ENCODE measurements around the gene CCDC178. TPM values are rescaled to one million over a fixed set of nuclear protein-coding genes. Genes with fewer than 3 reads are reported as not detected.

The CCDC178 gene
- total RNA-seq, 1 donor from 2014 or later: not detected

DNA sequence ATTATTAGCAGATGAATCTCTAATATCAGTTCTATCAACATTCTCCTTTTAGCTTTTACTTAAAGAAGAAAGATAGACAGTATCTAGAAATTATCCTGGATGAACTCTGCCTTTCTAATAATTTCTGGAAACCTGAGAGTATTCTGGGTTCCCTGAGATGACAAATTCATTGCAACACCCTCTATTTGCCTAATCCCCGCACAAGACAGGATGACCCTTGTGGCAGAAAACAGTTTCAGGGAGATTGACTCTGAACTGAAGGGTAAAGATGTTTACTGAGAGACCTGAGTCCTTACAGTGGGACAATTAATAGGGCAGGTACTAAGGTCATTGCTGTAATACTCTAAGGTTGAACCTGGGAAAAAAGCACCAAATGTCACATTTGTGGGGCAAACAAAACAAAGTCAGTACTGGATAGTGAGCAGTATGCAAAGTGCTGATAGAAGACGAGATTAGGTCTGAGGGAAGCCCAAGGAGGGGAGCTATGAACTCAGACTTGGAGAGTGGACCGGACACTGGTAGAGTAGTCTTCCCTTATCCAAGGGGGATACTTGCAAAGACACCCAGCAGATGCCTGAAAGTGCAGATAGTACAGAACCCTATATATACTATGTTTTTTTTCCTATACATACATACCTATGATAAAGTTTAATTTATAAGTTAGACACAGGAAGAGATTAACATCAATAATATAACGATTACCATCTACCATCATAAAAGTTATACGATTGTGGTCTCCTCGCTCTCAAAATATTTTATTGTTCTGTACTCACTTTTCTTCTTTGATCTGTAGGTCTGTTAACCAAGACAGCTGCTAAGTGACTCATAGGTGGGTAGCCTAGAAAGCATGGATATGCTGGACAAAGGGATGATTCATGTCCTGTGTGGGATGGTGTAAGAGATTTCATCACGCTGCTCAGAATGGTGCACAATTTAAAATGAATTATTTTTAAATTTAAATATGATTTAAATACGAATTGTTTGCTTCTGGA lies 519.4 kb downstream of the CCDC178 start:
- intact Hi-C loops (cut with micrococcal nuclease): no loop called here

DNA sequence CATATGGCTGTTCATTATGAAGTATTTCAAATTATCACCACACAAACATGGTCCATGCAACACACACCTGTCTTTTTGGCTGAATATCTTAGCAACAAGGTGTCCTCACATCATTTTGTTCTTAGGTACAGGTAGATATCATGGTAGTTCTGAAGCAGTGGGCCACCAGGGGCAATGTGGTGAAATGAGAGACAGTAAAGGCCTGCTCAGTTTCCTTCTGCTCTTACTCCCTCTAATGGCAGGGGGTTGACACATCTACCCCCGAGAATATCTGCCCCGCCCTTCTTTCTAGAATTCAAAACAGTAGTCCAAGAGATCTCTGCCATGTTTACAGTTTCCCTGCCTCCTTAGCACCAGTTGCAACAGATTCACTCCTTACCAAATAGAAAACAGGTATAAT lies 520.7 kb downstream of the CCDC178 start:
- intact Hi-C loops (cut with micrococcal nuclease): no loop called here

DNA sequence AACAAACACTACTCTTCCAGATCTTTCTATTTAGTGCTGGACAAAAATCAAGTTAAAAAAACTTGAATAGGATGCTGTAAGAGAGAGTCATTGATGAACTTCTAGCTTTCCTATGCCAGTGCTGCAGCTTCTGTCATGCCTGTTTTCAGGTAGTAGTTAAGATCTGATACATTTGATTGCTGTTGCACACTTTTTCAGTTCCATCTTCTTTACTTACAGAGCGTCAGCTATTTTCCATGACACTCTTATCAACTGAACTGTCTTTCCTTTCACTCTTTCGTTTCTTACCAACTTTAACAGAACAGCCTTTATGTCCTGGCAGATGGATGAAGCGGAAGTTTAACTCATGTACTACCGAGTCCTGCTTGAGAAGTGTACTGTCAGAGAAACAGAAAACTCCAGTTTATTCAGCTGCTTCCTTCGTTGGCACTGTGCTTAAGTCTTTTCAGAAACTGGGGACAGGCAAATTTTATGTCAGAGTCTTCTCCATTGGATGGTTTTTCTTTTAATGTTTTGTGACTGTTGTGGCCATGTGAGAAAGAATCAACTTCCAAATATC lies 521.8 kb downstream of the CCDC178 start:
- intact Hi-C loops (cut with micrococcal nuclease): no loop called here

DNA sequence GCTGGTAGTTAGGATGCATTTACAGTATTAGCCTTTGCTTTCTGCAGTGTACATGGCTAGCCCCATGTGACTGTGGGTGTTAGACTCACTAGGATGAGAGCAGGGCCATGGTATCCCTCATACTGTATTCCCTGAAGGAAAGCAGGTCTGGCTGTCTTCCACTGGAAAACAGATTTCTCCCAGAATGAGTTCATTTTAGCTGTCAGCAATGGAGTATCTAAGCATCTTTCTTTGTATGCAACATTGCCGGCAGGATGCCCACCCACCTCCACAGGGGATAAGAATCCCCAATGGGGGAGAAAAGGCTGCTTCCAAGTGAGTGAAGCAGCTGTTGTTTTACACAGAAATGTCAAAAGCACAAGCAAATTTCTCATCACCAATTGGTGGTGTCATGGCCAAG lies 525.0 kb downstream of the CCDC178 start:
- intact Hi-C loops (cut with micrococcal nuclease): no loop called here

DNA sequence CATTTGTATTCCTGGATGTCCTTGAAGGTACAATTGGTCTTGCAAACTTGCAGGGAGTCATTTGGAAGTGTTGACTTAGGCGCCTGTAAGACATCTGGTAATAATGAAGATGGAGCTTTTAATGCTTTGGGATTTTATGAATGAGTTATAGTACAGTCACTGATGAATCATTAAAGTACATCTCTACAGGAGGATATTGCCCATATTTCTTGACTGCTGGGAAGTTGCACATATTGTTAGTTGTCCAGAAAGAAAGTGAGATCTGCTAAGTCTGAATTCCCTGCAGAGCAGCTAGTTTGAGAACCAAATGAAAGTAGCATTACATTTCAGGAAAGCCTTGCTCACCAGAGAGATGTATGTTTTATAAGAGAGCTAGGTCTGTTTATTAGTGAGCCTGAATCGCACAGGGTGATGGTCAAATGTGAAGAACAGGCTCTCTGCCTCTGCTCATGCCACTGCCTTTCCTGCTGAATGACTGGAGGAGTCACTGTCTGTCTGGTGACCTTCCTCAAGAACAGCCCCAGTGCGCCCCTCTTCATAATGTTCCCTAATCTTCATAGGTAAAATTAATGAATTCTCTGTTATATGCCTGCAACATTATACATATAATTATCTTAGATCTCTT lies 528.7 kb downstream of the CCDC178 start:
- intact Hi-C loops (cut with micrococcal nuclease): no loop called here

DNA sequence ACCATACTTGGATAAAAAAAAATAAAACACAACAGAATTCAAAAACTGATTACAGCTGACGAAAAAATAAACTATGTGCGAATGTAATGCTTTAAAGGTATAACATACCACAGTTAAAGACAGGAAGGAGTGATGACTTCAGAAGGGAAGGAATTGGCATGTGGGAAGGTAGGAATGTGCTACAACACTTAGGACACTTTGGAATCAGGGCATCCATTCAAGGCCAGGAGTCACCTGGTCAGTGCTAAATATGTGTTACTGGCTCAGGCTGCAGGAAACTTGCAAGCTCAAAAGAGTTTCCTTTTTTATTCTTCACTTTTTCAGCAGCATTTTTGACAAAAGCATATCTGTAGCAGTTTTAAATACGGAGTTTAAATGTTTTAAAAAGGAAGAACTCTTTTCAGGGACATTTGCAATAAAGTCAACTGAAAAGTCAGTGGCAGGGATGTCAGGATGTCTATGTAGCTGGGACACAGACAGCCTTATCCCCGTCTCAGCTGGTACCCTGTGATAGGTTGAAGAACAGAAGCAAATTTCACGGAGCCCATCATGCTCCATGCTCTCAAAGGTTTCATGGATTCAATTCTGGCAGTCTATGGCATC lies 529.7 kb downstream of the CCDC178 start:
- intact Hi-C loops (cut with micrococcal nuclease): no loop called here

DNA sequence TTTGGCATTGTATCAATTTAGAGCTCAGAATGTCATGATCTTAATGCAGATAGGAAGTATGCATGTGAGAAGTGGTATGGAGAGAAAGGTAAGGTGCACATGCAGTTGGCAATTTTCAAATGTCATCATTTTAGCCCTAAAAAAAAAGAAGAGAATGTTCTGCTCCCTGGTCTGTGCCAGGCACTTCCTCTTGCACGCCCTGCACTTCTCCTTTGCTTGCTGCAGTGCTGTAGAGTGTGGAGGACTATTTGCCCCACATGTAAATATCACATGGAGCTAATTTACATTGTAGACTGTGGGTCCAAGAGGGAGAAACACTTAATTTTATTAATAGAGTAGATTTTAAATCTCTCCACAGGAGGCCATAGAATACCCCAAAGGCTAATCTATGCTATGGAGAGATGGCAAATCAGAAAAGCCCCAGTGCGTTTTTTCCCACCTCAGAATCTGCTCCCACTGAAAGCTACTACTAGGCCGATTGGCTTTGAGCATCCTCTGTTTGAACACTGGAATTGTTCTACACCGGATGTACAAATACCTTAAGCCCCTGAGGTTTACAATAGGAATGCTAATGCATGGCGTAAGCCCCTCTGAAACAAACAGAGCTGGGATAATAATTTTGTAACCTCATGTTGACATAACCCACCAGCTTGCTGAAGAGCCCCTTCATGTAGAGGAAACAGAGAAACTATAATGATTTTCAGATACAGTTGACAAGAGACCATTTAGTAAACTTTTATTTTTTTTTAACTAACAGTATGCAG lies 530.5 kb downstream of the CCDC178 start:
- intact Hi-C loops (cut with micrococcal nuclease): no loop called here

DNA sequence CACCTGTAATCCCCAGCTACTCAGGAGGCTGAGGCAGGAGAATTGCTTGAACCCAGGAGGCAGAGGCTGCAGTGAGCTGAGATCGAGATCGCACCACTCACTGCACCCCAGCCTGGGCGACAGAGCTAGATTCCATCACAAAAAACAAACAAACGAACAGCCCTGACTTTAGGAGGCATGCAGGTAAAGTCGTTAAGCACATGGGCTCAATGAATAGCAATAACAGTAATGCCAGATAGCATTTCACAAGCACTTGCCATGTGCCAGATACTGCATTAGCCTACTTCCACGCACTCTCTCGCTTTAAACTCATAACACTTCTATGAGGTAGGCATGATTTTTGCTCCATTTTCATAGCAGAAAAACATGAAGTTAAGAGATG lies 532.1 kb downstream of the CCDC178 start:
- intact Hi-C loops (cut with micrococcal nuclease): no loop called here

DNA sequence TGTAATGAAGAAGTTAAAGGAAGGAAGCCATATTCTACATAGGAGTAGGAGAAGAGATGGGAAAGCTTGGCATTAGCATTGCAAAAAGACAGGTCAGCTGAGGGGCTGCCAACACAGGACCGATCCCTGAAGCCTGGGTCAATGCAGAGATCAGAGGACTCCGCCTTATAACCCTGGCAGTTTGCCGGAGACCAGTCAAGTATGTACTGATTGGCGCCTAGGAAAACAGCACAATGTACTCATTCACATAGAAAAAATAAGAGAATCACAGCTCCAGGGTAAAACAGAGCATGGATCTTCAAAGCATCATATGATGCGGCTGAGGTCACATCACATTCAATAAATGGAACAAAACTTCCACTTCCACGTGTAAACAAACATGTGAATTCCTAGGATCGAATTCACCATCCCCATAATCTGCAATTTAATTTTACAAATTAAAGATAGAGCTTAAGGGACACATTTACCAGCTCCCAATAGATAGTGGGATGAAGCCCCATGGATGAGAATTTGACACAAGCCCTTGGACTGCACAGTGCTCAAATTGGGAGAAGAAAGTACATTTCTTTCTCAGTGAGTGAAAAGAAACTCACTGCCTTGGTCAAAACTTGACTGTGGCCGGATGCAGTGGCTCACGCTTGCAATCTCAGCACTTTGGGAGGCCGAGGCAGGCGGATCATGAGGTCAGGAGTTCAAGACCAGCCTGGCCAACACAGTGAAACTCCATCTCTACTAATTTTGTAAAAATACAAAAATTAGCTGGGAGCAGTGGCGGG lies 532.7 kb downstream of the CCDC178 start:
- intact Hi-C loops (cut with micrococcal nuclease): no loop called here

DNA sequence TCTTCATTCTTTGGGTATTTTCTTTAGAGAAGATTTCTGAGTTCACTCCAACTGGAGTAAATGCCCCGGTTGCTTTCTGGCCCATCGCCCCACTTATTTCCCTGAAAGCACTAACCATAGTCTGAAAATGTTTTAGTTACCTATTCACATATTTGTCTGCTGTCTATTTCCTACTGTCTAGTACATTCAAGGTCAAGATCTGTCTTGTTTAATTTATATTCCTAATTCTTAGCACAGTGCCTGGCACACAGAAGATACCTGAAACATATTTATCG lies 533.3 kb downstream of the CCDC178 start:
- intact Hi-C loops (cut with micrococcal nuclease): no loop called here

DNA sequence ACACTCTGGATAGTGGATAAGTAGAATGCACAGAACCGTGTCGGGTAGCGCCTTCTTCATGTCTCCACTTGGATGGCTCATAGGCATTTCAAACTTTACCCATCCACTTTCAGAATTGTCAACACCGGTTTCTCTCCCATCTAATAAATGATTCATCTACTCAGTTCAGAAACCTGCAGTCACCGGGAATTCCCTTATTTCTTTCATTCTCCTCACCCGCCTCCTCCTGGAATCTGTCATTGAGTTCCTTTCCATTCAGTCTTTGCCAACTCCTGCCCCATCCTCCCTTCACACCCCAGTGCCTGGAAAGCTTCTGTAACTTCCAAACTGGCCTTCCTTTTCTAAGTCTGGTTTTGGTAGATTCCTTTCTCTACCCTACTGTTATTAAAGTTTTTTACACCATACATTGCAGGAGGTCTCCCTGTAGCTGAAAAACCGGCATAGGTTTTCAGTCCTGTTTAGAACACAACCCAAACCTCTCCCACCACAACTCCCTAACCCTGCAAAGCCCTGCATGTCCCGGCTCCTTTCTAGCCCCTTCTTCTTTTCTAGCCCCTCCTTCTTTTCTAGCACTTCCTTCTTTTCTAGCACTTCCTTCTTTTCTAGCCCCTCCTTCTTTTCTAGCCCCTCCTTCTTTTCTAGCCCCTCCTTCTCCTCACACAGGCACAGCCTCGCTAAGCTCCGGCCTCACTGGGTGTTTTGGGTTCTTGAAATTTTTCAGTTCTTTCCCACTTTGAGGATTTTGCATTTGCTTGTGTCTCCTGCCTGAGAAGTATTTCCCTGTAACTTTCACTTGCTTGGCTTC lies 533.8 kb downstream of the CCDC178 start:
- intact Hi-C loops (cut with micrococcal nuclease): no loop called here

DNA sequence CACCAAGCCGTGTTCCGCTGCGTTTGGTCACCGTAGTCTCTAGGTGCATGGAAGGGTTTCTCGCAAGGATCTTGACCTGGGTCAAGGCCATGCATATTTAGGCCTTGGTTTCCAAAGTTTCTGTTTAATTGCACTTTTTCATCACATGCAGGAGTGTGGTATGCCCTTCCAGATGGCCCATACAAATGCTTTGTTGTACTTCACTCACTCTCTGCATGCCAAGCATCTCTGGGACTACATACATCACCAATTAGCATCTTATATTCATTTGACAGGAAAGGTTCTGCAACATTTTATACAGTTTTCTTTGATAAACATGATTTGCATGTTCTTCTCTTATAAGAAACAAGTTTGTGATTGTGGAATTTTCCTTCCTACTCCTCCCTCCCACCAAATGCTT lies 534.9 kb downstream of the CCDC178 start:
- intact Hi-C loops (cut with micrococcal nuclease): no loop called here

DNA sequence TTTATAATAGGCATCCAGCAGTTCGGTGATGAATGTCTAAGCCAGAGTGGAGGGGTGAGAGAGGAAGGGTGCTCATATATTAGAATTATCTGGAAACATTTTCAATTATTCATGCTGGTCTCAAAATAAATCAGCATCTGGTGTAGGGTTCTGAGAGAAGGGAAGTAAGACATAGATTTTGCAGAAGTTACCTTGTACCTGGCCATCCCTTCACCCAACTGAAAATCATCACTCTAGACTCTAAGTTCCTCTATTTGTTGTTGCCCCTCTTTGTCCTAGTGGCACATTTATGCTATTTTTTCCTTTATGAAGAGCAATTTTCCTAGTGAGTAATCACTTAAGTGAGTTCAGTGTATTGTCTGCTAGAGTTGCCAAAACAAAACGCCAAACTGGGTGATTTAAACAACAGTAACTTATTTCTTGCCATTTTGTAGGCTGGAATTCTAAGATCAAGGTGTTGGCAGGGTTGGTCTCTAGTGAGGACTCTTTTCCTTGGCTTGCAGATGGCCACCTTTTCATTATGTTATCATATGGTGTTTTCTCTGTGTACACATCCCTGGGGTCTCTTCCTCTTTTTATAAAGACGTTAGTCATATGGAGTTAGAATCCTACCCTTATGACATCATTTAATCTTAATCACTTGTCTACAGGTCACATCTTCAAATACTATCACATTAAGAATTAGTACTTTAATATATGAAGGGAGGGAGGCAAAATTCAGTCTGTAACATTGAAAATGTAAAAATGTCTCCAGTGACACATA lies 537.8 kb downstream of the CCDC178 start:
- intact Hi-C loops (cut with micrococcal nuclease): no loop called here

DNA sequence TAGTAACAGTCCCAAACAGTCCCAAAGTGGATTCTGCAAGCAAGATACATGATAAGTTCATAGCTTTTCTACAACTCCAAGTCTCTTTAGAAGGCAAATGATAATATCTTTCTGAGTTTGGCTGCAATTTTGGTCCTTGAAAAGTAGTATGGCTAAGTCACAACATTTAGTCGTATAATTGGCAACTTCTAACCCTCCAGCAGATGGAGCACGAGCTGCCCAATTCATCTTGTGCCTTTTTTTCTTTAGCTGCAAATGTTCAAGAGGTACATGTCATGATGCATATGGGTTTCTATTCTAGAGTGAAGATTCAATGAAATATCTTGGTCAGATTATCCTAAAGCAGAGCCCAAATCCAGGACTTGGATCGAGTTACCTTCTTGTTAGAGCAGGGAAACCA lies 540.7 kb downstream of the CCDC178 start:
- intact Hi-C loops (cut with micrococcal nuclease): no loop called here

DNA sequence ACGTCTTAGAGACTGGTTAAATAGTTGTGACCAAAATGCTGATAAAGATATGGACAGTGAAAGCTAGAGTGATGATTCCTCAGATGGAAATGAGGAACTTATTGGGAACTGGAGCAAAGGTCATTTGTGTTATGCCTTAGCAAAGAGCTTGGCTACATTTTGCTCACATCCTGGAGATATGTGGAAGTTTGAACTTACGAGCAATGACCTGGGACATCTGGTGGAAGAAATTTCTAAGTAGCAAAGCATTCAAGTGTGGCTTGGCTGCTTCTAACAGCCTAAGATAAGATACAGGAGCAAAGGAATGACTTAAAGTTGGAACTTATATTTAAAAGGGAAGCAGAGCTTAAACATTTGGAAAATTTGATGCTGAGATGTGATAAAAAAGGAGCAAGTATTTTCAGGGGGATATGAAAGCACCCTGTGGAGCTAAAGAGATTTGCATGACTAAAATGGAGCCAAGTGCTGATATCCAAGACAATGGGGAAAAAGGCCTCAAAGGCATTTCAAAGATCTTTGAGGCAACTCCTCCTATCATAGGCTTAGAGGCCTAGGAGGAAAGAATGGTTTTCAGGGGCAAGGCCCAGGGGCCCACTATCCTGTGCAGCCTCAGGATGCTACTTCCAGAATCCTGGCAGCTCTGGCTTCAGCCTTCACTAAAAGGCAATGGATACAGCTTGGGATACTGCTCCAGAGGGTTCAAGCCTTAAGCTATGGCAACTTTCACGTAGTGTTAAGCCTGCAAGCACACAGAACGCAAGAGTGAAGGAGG lies 543.6 kb downstream of the CCDC178 start:
- intact Hi-C loops (cut with micrococcal nuclease): no loop called here

DNA sequence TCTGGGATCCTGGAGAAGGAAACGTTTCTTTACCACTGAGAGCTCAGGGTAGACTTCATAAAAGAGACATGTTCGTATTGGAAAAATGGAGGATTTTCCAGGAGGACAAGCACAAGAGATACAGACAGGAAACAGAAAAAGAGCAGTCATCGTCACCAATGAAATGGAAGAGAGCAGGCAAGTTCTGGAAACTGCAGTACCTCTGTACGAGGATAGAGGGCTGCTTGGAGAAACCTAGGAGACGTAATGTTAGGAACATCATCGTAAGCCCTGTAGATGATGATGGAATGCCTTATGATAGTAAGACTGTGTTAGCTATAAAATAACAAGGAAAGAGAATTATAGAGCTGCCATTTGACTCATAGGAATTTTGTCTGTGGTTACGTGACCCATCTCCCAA lies 546.6 kb downstream of the CCDC178 start:
- intact Hi-C loops (cut with micrococcal nuclease): no loop called here

DNA sequence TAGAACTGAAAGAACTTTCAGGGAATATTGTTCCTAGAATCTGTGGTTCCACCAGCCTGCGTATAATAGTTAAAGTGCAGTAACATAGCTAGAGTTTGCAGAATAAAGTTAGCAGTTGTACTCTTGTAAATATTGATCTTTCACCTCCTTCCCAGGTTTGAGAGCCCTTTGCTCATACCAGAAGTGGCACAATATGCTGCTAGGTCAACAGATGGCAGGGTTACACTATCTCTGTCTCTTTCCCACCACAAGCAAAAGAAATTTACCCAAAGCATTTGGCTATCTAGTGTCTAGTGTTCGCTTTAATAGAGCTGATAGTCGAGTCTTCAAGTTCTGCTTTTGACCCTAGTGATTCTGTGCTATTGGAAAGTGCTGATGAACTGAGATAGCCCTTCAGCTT lies 548.7 kb downstream of the CCDC178 start:
- intact Hi-C loops (cut with micrococcal nuclease): no loop called here

DNA sequence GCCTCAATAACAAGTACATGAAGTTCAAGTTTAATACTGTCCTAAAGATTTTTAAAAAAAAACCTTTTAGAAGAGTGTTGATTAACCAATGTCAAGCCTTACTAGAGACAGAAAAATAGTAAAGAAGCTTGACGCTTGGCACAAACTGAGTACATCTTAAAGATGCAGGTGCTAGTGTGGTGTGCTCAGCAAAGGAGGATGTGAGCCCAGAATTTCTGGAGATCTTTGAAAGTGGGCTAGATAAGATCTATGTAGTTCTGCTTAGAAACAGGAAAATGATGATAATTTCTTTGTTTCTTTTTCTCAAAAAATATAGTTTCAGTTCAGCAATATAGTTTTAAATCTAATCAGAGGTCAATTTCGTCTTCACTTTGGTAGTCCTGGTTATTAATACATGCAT lies 549.4 kb downstream of the CCDC178 start:
- intact Hi-C loops (cut with micrococcal nuclease): no loop called here
